Stimulated activated CD4-positive, alpha-beta T cell treated with anti-CD3 and anti-CD28 coated beads, Interleukin-12 subunit alpha, Interleukin-12 subunit beta, amount 100 ng/mL, for 24 hours (primary cell): ENCODE measurements around the gene NEURL4.

Source experiments
- DNase-seq, 2 experiments: peaks; one replicate each; pipeline ENCODE4 v3.0.0-alpha.2; 2020; ENCODE audit warnings: low read depth in 2 of 2

NEURL4 gene

DNA sequence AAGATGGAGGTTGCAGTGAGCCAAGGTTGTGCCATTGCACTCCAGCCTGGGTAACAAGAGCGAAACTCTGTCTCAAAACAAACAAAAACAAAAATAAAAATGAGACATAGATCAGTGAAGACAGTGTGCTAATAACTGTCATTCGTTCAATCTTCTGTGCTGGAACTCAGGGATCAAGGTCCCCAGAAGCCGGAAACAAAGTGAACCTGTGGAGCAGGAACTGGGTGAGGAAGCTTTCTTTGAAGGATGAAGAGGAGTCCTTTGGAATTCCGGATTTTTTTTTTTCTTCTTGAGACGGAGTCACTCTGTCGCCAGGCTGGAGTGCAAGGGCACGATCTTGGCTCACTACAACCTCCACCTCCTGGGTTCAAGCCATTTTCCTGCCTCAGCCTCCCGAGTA, 49.7 kb downstream of the NEURL4 start:
- no peak for DNase-seq

DNA sequence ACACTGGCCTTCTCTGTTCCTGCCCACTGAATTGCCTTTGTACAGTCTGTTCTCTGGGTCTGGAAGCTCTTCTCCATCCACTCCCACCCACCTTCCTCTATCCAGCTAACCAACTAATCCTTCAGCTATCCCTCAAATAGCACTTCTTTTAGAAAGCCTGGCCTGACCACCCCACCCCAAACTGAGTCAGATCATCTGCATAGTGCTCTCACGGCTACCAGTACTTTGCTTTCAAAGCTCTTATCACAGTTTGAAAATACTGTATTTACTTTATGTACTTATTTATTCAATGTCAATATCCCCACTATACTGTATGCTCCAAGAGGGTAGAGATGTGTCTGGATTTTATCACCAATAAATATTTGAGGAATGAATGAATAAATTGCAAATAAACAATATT, 62.4 kb downstream of the NEURL4 start:
- no peak for DNase-seq
